Ureter (tissue), 1 donor: Measurements from ENCODE around the gene CCT7. TPM values are rescaled to one million over a fixed set of nuclear protein-coding genes. Genes with fewer than 3 reads are reported as not detected.

Experiments
- DNase-seq: peaks from one replicate; pipeline ENCODE4 v3.0.0-alpha.2; 2020; ENCODE audit warnings: low spot score
- total RNA-seq: library from RNA; stranded (reverse); gene quantifications from one replicate; pipeline ENCODE4 v1.2.4, GENCODE V29; 2023
- donor health status: DM: yes; HTN: yes; CAD: no.

Gene CCT7
- total RNA-seq, 1 donor from 2014 or later, result 237 TPM

DNA sequence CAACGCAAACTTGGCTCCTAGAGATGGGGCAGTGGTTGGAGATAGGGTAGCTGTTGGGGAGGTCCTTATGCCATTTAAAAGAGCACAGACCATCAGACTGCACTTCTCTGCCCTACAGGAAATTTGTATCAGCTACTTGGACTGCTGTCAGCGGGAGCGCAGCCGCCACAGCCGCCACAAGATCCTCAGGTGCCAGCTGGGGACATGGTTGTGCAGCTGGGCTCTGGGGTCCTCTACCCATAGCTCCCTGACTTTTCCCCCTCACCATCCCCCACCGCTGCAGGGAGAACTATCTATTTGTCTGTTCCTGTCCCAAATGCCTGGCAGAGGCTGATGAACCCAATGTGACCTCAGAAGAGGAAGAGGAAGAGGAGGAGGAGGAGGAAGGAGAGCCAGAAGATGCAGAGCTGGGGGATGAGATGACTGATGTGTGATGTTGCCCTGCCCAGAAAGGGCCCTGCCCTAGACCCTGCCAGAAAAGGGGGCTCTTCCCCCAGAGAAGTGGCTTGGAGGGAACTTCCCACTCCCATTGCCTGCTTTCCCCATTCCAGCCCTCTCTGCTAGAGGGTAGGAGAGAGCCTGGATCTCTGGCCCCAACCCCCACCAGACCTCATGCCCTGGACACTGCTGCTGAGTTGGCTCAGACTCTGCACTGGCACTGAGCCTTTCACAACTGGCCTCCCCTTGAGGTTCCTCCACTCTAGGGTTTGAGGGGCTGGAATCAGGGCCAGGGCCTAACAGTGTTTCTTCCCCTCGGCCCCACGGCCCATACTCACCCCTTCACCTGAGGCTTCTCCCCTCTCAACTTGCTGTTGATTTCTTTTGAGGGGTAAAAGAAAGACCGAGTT is 8.4 kb upstream of the CCT7 start:
- DNase-seq, result no peak

DNA sequence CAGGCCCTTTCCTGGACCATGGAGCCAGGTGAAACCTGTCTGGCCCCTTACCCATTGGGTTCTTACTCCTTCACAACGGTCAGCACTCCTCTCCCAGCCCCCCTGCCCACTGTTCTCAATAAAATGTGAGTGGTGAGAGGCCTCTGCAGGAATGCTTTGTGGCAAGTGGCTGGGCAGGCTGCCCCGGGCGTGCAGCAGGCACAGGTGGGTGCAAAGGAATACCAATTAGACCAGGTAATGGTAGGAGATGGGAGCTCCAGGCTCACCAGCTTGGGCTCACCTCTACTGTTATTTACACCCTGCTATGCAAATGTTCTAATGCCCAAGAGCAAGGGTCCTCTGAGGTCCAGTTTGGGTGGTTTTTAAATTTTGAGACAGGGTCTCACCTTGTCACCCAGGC is 7.0 kb upstream of the CCT7 start:
- no peak for DNase-seq

DNA sequence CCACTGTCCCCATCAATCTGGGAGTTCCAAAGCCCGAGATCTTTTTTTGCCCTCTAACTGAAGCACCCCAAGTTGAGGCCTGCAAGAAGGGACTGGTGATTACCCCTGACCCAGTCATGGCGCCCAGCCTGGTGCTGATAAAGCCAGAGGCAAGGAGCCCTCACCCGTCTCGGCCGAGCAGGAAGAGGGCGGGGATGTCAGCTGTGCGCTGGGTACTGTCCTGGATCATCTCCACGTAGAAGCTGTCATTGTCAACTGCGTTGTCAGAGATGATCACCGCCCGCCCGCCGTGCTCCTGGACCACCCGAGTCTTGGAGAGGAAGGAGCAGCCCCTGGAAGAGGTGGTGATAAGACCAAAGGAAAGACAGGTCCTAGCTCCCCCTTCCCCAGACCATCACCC is 5.5 kb upstream of the CCT7 start:
- no peak for DNase-seq

DNA sequence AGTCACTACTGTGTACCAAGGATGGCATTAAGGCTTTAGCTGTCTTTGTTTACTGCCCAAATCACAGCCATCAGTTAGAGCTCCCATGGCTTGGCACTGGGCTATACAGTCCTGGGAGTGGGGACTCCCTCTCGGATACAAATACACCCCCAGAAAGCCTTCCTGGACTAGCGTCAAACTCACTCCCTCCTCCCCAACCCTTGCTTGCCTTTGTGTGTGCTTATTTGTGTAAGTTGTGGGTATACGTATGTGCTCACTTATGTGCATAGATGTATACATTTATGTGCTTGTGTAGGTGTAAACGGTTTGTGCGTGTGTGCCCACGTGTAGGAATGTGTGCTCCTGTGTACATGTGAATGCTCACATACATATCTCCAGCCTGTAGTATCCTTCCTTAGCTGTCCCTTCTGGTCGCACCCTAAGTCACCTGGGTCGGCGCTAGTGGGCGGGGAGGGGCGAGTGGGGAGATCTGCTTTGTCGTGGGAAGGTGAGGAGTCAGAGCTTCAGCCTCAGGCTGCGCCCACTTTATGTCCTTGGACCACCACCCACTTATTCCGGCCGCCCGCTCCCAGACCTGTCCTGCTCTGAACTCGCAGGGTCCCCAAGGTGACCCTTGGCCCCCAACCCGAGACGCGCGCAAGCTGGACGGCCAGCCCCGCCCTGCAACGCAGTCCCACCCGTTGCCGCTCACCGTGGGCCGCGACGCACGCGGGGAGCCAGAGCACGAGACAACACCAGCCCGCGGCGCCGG is 1.5 kb upstream of the CCT7 start:
- DNase-seq, result peak; percentile 48

DNA sequence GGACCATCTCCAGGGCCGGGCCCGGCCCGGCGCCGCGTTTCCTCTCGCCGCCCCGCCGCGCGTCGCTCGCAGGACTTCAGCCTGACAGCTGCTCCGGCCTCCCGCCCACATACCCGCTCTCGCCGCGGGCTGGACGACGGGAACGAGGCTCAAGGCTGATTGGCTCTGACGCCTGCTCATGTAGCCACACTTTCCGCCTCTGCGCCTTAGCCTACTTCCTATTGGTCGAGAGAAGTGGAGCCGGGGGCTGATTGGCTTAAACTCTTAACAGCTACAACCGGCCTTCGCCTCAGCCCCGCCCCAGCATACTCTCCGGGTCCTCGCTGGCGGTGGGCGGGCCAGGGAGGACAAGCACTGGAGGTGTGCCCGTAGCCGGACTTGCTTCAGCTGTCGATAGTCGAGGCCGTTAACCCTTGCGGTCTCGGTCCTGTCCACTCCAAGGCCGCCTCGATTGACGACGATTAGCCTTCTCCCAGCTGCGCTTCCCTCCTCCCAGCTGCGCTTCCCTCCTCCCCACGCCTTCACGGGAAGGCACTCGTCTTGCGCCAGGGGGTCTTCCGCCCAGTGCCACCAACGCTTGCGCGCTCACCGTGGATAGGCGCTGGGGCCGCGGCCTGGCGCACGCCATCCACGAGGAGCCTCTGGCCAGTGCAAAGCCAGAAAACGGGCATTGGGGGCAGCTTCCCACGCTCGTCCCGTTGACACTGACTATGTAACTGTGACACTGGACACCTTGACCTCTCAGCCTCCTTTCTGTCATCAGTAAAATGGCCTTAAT is 765 bp upstream of the CCT7 start, which contains the start of gene PRADC1:
TSS of gene PRADC1 (minus strand) at position 86 of the 778 bp plus-strand sequence. CDS start at position 7, 79 bp downstream.
- peak; percentile 99 for DNase-seq

DNA sequence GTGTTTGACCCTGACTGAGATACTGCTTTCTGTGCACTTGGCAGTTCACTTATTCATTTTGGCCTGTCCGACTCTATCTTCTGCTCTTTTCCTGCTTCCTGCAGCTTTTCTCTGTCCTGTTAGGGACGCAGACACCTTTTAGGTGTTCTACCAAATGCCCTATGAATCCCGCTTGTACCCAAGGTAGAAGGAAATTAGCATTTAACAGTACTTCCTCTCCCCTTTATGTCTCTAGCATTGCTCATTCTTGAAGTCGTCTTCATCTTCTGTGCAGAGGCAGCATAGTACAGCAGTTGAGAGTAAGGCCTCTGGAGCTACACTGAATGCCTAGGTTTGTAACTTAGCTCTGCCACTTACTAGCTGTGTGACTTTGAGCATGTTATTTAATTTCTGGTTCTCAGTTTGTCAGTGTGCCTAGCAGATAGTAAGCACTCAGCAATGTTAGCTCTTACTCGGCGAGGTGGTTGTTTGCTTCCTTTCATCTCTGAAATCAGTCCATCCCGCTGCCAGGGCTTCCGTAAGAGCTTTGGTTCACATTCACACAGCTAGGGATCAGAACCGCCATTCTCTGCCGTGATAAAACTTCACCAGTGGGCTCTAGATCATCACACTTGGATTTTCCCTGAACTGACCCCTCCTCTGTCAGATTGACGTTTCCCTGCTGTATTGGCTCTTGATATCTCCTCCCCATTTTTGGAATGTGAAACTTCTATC is 1.4 kb downstream of the CCT7 start:
- no peak for DNase-seq

DNA sequence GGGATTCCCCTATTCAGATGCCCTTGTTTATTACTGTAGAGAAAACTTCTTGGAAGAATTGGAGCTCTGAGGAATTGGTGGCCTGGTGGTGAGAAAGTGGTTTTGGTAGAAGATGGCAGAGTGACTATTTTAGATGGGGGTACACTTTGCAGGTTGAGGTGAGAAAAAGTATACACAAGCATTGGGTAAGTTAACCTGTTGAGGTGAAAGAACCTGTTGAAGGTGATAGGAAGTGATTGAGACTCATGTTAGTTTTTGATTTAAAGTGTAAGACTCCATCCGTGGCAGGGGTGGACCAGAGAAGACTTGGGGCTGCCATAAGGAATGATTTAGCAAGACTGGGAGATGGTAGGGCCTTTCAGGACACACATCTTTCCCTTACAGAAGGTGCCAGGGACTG is 3.1 kb downstream of the CCT7 start:
- no peak for DNase-seq

DNA sequence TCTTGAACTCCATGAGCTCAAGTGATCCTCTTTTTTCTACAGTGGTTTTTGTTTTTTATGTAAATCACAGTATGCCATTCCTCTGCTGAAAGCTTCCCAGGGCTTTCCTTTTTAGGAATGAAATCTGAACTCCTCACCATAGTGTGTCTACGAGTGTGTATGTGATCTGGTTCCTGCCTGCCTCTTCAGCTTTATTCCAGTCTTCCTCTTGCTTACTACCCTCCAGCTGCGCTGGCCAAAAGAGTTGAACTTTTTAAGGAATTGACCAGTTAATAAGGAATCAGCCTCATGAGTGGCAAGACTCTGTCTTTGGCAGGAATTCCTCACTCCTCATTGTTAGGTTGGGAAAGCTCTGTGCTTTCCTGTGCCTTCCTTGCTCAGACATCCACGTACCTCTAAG is 4.0 kb downstream of the CCT7 start:
- no peak for DNase-seq

DNA sequence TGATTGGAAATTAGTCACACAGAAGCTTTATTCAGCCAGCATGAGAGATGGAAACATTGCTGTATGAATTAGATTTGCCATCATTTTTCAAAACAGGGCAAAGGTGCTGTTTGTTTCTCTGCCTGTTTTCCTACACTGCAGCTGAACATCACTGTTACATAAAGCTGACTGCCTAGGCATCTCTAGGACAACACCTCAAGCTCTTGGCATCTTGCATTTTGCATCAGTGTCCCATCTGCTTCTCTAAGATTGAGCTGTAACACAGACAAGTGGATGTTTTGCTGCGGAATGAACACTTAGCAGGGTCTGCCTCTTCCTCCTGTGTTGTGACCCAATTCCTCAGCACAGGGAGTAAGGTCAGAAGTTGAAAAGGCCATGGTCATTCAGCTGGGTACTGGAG is 4.9 kb downstream of the CCT7 start:
- DNase-seq, result no peak

DNA sequence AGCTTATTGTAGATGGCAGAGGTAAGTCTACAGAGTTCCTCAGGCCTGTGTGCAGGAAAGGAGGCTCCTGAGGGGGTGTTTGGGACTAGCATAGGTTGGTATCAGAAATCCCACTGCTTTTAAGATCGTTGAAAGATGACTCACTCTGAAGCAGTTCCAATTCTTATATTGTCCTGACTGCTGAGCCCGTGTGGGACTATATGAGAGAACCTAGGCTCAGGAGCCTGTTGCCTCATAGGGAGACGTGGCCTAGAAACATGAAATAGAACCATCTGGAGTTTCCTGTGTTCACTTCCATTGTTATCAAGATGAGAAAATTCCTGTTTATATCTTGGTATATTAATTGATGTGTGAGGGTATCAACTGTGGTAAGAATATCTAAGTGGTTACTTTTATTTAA is 5.7 kb downstream of the CCT7 start:
- DNase-seq, result no peak

DNA sequence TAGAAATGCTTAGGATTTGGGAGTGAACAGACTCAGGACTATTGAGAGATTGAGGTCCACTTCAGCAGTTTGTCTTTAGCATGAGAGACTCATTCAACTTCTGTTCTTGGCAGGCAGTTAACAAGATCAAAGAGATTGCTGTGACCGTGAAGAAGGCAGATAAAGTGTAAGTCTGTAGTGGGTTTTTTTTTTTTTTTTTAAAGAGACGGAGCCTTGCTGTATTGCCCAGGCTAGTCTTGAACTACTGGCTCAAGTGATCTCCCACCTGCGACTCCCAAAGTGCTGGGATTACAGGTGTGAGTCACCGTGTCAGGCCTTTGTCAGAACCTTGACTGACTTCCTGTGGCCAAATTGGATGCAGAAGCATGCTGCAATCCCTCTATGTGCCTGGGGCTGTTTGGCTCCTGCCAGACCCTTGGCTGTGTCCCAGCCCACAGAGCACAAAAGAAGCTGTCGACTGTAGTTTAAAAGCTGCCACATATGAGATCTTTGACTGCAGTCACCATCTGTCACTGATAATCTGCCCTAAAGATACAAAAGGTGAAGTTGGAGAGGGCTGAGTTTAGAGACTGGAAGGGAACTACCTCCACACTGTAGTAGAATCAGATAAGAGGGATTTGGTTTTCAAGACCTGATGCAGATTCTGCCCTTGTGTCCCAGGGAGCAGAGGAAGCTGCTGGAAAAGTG is 9.9 kb downstream of the CCT7 start:
- DNase-seq, result no peak

DNA sequence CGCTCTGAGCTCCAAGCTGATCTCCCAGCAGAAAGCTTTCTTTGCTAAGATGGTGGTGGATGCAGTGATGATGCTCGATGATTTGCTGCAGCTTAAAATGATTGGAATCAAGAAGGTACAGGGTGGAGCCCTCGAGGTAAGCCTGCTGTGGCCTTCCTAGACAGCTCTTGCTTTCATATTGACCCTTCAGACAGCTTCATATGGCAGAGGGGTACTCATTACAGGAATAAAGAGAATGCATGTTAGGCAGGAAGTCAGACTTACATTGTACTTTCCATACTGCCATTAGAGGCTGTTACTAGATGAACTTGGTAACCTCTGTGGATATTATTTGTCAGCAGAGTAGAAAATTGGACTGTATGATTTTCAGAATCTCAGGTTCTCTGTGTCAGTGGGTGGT is 10.5 kb downstream of the CCT7 start:
- no peak for DNase-seq

DNA sequence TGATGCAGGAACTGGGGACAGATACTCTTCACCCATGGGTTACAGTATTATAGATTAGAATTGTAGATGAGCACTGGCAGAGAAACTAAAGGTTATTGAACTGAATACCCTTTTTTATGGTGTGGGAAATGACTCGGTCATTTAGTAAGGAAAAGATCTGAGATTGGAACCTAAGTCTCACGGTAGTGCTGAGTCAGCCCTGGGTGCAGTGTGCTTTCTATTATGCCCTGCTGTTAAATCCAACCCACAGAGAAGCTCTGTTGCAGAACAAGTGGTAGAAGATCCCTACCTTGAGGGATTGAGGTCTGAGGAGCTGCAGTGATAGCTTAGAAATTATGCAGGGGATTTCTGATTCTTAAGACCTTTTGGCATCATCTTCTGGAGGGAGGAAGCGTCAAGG is 12.7 kb downstream of the CCT7 start:
- no peak for DNase-seq

DNA sequence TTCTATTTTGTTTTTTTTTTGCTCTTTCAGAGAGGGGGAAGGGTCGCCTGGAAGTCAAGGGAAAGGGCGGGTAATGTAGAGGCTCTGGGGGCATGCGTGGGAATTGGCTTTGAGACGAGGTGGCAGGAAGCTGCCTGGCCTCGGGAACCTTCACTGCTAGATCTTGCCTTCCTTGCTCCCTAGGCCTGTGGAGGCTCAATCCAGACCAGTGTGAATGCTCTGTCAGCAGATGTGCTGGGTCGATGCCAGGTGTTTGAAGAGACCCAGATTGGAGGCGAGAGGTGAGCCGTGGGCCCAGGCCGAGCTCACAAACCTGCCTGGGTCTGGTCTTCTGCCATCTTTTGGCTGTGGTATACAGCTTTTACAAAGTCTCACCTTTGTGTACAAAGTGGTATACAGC is 15.5 kb downstream of the CCT7 start:
- DNase-seq, result no peak

DNA sequence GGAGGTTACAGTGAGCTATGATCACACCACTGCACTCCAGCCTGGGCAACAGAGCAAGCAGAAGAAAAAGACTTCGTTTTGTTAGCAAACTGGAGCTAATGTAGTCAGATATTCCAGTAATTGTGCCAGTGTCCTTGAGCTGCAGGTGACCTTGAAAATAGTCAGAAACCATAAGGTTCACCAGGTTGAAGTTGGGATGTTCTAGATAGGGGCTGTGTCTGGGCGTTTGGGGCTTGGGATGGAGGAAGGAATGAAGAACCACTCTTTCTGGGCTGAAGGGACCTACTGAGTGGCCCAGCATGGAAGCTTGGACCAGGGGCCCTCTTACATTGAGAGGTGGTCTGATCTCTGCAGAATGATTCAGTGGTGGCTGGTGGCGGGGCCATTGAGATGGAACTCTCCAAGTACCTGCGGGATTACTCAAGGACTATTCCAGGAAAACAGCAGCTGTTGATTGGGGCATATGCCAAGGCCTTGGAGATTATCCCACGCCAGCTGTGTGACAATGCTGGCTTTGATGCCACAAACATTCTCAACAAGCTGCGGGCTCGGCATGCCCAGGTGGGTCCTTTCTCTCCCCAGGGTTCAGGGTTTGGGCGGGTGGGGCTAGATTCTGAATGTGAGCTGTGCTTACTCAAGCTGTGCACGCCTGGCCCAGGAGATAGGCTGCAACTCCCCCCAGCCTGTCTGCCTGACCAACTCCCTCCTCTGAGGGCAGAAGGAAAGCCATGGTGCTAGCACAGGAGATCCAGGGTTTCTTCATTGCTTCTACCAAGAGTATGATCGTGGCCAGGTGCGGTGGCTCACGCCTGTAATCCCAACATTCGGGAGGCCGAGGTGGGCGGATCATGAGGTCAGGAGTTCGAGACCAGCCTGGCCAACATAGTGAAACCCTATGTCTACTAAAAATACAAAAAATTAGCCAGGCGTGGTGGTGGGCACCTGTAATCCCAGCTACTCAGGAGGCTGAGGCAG is 17.1 kb downstream of the CCT7 start:
- no peak for DNase-seq

DNA sequence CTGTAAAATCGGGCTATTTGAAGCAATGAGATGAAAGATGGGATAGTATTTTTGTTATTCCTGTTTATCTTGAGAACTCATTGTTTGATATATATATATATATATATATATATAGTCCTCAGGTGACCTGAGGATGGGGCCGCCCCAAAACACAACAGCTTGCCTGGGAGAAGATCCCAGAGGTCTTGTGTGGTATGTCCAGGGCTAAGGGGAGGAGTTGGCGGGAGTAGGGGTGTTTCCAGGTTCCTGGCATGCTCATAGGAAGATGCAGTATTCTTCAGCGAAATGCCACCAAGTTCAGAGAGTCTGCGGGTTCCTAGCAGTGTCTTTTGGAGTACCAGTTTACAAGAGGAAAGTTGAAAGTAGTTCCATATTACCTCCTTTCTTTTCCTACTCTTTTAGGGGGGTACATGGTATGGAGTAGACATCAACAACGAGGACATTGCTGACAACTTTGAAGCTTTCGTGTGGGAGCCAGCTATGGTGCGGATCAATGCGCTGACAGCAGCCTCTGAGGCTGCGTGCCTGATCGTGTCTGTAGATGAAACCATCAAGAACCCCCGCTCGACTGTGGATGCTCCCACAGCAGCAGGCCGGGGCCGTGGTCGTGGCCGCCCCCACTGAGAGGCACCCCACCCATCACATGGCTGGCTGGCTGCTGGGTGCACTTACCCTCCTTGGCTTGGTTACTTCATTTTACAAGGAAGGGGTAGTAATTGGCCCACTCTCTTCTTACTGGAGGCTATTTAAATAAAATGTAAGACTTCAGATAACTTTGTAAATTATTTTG is 18.3 kb downstream of the CCT7 start:
- no peak for DNase-seq

DNA sequence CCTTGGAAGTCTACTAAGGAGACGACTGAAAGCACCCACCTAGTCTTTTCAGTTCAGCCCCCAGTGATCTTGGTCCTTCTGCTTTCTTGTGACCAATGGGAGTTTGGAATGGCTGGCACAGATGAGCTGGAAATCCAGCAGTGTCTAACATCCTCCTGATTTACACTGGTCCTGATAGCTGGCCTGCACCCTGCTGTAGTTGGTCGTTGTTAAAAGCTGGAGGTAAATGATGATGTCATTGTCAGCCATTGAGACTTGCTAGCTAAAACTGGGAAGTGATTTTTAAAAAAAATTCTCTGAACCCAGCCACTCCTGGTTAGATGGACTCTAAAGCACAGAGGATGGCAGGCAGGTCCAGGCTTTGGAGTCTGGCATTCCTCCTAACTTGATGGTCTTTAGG is 19.3 kb downstream of the CCT7 start:
- DNase-seq, result no peak

DNA sequence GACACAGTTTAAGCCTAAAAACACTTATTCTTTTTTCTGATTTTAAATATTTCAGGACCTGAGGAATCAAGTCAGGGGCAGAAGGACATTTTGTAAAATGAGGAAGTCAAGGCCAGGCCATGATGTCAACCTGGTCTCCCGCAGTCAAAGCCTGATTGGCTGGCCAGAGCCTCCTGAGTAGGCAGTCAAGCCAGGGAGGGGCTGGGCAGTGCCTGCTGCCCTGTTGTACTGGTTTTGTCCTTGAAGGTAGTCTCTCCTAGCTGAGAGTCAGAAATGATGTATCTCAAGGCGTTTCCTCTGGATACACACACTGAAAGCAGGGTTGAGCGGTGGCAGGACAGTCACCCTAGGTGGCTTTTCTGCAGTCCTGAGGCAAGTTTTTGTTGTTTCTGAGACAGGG is 19.8 kb downstream of the CCT7 start:
- DNase-seq, result no peak

DNA sequence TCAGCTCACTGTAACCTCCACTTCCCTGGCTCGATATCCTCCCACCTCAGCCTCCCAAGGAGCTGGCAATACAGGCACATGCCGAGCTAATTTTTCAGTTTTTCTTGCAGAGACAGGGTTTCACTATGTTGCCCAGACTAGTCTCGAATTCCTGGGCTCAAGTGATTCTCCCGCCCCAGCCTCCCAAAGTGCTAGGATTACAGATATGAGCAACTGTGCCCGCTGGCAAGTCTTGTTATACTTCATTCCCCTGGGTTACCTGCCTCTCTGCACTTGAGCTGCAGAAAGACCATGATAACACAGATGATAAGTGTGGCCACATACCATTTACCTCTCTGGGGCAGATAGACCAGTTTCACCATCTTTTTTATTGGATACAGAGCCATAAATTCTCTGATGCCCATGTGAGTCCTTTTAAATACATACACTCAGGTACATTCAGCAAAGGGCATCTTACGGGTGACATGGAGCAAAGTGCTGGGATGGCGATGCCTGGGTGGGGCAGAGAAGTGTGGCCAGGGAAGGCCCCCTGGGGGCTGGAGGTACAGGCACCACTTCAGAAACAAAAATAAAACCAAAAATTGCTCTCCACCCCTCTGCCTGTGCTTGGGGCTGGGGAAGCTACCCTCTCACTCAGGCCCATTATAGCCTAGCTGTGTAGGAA is 20.4 kb downstream of the CCT7 start:
- no peak for DNase-seq
